Measurements from ENCODE around the gene ZNF24.

ZNF24 gene

DNA sequence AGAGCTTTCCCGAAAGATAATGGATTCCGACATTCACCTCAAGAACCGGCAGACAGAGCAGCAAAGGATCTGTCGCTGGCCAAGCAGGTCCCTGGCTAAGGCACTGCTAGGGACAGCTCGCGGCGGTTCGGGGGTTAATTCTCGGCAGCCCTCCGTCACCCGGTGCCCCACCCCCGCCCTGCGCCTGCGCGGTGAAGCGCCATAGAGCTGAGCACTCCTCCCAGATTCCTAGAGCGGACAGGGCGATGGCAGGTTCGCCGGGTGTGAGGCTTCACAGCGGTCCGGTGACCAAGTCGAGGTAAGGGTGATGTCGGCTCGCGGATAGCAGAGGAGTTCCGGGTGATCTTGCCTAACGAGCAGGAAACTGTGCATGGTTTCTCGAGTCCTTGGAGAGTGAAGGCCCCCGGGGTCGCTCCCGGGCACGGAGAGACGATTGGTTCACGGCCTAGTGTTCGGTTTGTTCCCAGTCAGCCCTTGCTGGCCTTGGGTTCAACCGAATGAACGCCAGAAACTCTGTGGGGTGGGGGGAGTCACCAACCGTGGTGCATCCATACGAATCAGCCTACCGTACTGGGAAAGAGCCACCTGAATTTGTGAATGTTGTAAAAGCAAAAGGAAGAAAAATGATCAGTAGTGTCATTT, 54.0 kb downstream of the ZNF24 start, which contains the start of gene ZSCAN30:
Gene ZSCAN30, minus strand, starts transcription at position 136 of the 642 bp plus-strand sequence. CDS start 25,877 bp downstream, outside the sequence.
- Mint-ChIP-seq H3K4me1 (ENCODE audit: low read depth) (peaks cover 60% of the 10 kb centered on the region), H3K27ac (peak within 1 kb of the TSS; percentile 91), H3K4me3 (peak within 1 kb of the TSS; percentile 97), H3K27me3 (no peaks in the 10 kb centered on the region), H3K36me3 (ENCODE audit: low read depth) (peaks cover 53% of the 10 kb centered on the region), H3K9me3 (peaks cover 15% of the 10 kb centered on the region)

DNA sequence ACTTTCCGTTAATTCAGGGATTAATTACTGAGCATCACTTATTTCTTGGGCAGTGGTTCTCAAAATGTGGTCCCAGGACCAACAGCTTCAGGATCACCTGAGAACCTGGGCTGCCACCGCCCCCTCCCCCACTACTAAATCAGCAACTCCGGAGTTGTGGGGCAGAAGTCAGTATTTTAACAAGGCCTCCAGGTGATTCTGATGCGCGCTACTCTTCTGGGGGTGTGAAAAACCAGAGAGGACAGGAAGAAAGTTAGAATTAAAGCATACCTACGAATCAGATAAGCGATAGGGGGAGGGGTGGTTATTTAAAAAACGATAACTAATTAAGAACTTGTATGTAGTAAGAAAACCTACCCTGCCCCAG, 54.5 kb downstream of the ZNF24 start:
- H3K36me3 Mint-ChIP-seq (ENCODE audit: low read depth), result peaks cover 48% of the 10 kb centered on the region
- H3K4me1 Mint-ChIP-seq (ENCODE audit: low read depth), result peaks cover 56% of the 10 kb centered on the region
- H3K27me3 Mint-ChIP-seq, result no peaks in the 10 kb centered on the region
- H3K27ac Mint-ChIP-seq, result peak overlapping the region; percentile 91
- H3K9me3 Mint-ChIP-seq, result peaks cover 11% of the 10 kb centered on the region
- peak overlapping the region; percentile 97 for H3K4me3 Mint-ChIP-seq

GRCh38 chr18:35289293-35289692, 54.9 kb downstream of the ZNF24 start:
- peak overlapping the region; percentile 97 for H3K4me3 Mint-ChIP-seq
- peaks cover 44% of the 10 kb centered on the region for H3K36me3 Mint-ChIP-seq (ENCODE audit: low read depth)
- H3K27me3 Mint-ChIP-seq, result no peaks in the 10 kb centered on the region
- H3K4me1 Mint-ChIP-seq (ENCODE audit: low read depth), result peaks cover 51% of the 10 kb centered on the region
- H3K27ac Mint-ChIP-seq, result peak overlapping the region; percentile 91
- peaks cover 8% of the 10 kb centered on the region for H3K9me3 Mint-ChIP-seq

DNA sequence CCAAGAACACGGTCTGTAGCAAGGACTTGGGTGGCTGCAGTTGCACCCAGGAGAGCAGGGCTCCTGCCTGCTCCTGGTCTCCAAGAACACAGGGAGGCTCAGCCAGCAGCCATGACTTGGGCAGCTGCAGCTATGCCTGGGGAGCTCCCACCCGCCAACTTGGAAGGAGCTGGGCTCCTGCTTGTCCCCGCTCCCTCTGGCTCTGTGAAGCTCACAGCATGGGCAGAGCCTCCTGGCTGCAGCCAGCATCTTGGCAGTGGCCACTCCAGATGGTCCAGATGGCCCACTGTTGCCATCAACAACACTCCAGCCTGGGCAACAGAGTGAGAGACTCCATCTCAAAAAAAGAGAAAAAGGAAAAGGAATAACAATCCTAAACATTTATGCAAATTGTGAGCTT, 59.4 kb downstream of the ZNF24 start:
- Mint-ChIP-seq H3K9me3 (peaks cover 8% of the 10 kb centered on the region), H3K27me3 (no peaks in the 10 kb centered on the region), H3K27ac (no peak overlapping the region), H3K4me3 (no peak overlapping the region), H3K36me3 (ENCODE audit: low read depth) (peaks cover 27% of the 10 kb centered on the region), H3K4me1 (ENCODE audit: low read depth) (peaks cover 20% of the 10 kb centered on the region)

DNA sequence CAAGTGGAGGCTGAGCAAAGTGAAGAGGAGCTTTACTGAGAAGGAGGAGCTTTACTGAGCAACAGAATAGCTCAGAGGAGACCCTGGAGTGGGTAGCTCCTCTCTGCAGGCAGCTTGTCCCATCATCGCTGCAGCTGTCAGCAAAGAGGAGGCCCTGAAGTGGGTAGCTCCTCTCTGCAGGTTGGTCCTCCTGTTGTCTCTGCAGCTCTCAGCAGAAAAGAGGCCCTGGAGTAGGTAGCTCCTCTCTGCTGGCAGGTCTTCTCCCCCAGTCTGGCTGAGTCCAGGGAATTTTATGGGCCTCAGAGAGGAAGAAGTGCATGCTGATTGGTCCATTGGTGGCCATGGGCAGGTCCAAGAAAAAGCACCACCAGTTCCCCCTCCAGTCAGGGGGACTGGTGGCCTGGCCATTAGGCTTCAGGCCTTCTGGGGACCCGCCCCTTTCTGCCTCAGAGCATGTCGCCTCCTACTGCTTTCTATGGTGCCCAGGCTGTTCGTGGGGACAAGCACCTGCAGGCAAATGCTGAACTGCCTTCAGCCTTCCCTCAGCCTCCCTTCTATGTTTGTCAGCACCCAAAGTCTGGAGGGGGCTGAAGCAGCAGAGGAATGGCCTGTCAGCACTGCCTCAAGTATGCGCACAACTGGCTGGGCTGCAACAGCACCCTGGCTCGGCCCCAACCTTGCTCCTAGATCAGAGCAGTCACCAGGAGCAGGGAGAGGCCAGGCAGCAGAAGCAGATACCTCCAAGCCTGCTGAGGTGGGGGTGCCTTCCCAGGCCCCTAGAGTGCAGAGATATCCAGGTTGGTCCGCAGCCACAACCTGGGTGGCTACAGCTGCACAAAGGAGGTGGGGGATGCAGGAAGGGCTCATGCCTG, 60.1 kb downstream of the ZNF24 start:
- H3K36me3 Mint-ChIP-seq (ENCODE audit: low read depth), result peaks cover 30% of the 10 kb centered on the region
- no peaks in the 10 kb centered on the region for H3K27me3 Mint-ChIP-seq
- peaks cover 11% of the 10 kb centered on the region for H3K9me3 Mint-ChIP-seq
- H3K27ac Mint-ChIP-seq, result no peak overlapping the region
- peaks cover 15% of the 10 kb centered on the region for H3K4me1 Mint-ChIP-seq (ENCODE audit: low read depth)
- H3K4me3 Mint-ChIP-seq, result no peak overlapping the region

DNA sequence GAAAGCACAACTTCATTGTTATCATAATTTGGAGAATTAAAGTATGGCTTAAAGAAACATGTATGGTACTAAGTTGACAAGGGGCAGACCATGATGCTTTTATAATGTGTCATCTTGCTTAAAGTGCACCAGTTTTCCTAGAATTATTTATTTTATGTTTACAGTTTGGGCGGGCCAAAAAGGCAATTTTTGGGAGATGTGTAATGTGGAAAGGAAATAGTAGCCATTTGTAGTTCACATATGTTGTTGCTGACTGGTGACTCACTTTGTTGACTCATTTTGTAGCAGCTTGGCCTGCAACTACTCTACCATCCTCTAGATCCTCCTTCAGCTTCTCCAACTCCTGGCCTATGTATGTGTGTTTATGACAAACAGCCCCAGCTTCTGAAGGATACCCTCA, 61.9 kb downstream of the ZNF24 start:
- H3K4me3 Mint-ChIP-seq, result no peak overlapping the region
- peaks cover 17% of the 10 kb centered on the region for H3K9me3 Mint-ChIP-seq
- peaks cover 31% of the 10 kb centered on the region for H3K36me3 Mint-ChIP-seq (ENCODE audit: low read depth)
- no peak overlapping the region for H3K27ac Mint-ChIP-seq
- peaks cover 12% of the 10 kb centered on the region for H3K4me1 Mint-ChIP-seq (ENCODE audit: low read depth)
- H3K27me3 Mint-ChIP-seq, result no peaks in the 10 kb centered on the region

All from stimulated activated naive CD8-positive, alpha-beta T cell treated with anti-CD3 and anti-CD28 coated beads, Interleukin-15, Interleukin-2, amounts not matched to agents 100 ng/mL and 50 ng/mL, for 24 hours (primary cell).